GM18861 (cell line): ENCODE measurements around the gene RTP5.

Experiments
- ATAC-seq: cut with Tn5 transposase; IDR thresholded peaks from one replicate; pipeline ENCODE4 v1.9.1; 2021; ENCODE audit not compliant: unreplicated experiment

Gene RTP5

GRCh38 chr2:241843321-241844065, 26.0 kb upstream of the RTP5 start:
- no peak for ATAC-seq

- ATAC-seq: peak; percentile 48
These were observed 25.3 kb upstream of the RTP5 start for GRCh38 chr2:241844066-241844728.

- ATAC-seq: no peak
These were observed 24.5 kb upstream of the RTP5 start for GRCh38 chr2:241844831-241845578.

GRCh38 chr2:241846406-241846805, 23.1 kb upstream of the RTP5 start:
- no peak for ATAC-seq

GRCh38 chr2:241848761-241849615, 20.5 kb upstream of the RTP5 start:
- no peak for ATAC-seq

- ATAC-seq: no peak
These were observed 19.6 kb upstream of the RTP5 start for GRCh38 chr2:241849616-241850543.

GRCh38 chr2:241850544-241851324, 18.8 kb upstream of the RTP5 start:
- ATAC-seq: no peak

GRCh38 chr2:241851325-241852115, 18.0 kb upstream of the RTP5 start:
- ATAC-seq: no peak

- ATAC-seq: no peak
These were observed 17.2 kb upstream of the RTP5 start for GRCh38 chr2:241852116-241852980.

GRCh38 chr2:241852981-241853631, 16.4 kb upstream of the RTP5 start:
- ATAC-seq: no peak

- ATAC-seq: no peak
These were observed 15.7 kb upstream of the RTP5 start for GRCh38 chr2:241853651-241854341.

- no peak for ATAC-seq
These were observed 14.9 kb upstream of the RTP5 start for GRCh38 chr2:241854342-241855244.

- no peak for ATAC-seq
These were observed 14.2 kb upstream of the RTP5 start for GRCh38 chr2:241855245-241855887.

- no peak for ATAC-seq
These were observed 13.6 kb upstream of the RTP5 start for GRCh38 chr2:241855888-241856422.
